Measurements from ENCODE around the gene RBM47.

DNA sequence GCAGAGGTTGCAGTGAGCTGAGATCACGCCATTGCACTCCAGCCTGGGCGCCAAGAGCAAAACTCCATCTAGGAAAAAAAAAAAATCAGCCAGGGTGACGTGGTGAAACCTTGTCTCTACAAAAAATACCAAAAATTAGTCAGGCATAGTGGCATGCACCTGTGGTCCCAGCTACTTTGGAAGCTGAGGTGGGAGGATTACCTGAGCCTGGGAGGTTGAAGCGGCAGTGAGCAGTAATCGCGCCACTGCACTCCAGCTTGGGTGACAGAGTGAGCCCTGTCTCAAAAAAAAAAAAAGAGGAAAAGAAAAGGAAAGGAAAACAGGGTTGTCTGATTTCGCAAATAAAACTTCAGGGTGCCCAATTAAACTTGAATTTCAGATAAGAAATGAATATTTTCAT, 106.1 kb downstream of the RBM47 start:
- TF ChIP-seq, protein P1, sequence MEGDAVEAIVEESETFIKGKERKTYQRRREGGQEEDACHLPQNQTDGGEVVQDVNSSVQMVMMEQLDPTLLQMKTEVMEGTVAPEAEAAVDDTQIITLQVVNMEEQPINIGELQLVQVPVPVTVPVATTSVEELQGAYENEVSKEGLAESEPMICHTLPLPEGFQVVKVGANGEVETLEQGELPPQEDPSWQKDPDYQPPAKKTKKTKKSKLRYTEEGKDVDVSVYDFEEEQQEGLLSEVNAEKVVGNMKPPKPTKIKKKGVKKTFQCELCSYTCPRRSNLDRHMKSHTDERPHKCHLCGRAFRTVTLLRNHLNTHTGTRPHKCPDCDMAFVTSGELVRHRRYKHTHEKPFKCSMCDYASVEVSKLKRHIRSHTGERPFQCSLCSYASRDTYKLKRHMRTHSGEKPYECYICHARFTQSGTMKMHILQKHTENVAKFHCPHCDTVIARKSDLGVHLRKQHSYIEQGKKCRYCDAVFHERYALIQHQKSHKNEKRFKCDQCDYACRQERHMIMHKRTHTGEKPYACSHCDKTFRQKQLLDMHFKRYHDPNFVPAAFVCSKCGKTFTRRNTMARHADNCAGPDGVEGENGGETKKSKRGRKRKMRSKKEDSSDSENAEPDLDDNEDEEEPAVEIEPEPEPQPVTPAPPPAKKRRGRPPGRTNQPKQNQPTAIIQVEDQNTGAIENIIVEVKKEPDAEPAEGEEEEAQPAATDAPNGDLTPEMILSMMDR (IDR thresholded peaks at IDR 0.05), result no peak
- TF ChIP-seq POLR2A (IDR thresholded peaks at IDR 0.05), result no peak
